CD4-positive, alpha-beta T cell treated with Interleukin-1 beta for 1 hour (primary cell): Measurements from ENCODE around the gene MZB1.
"Not testable (repeated sequence)": the region's sequence is repeated elsewhere in the genome, so short reads cannot be mapped to it uniquely, and the experiment has no call there.

Experiments
- DNase-seq, 2 donors: peaks; one replicate each; pipeline ENCODE4 v3.0.0-alpha.2; 2020 to 2022

Gene MZB1

DNA sequence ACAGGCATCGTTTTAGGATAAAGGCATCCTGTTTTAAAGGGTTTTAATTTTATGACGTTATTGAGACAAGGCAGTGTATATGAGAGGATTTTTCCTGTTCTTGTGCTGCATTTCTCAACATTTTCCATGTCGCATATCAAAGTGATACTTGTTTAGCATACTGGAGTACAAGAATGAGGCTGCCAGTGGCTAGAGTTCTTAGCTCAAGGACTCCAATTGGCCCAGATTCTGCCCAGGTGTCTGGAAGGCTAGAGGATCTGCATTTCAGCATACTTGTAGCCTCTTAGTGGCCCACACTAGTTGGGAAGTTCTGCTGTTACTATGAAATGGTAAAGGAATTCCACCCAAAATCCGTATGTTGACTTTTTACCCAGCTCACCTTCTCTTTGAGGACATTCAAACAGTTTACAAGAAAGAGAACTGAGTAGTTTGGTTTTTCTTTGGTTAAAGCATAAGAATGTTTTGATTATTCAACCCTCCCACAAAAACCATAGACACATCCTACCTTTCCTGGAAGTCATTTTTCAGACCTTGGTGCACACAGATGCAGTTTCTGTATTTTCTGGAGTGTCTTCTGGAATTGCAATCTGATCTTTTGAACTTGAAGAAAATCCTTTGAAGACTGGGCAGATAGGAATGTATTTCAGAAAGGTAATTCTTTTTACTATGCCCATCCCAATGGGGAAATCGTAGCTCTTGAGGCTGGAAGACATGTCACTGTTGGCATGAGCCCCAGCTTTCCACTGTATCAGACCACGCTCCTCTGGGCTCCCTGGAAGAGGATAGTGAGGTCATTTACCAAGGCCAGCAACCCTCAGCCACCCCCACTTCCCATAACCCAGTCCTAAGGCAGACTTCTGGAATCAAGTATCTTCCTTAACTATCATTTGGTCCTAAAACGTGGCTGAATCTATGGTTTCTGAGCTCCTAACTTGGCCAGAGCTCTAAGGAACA lies 18.0 kb downstream of the MZB1 start:
- DNase-seq, result no peak

DNA sequence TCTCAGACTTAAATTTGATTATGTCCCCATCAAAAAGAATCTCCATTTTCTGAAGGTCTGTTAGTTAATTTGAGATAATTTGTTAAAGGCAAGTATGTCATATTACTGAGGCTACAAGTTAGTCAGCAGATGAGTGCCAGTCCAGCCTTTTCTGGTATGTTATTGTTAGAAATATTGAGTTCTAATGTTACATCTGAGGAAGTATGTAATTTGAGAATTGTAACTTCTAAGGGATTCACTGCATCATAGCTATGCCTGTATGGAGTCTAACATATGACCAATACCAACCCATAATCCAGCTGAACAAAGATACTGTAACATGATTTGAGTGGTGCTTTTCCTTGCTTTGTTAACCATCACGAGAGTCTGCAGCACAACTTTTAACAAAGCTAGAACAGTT lies 20.5 kb downstream of the MZB1 start:
- no peak for DNase-seq

DNA sequence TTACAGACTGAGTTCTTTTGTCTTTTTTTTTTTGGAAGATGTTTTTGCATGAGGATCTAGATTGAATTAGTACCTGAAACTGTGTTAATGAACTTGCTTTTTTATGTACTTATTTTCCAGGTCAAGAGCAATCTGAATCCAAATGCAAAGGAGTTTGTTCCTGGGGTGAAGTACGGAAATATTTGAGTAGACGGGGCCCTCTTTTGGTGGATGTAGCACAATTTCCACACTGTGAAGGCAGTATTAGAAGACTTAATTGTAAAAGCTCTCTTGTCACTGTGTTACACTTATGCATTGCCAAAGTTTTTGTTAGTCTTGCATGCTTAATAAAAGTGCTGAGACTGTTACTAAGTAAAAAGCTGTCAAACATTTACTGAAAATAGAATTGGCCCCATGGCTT lies 21.1 kb downstream of the MZB1 start:
- DNase-seq, result no peak

DNA sequence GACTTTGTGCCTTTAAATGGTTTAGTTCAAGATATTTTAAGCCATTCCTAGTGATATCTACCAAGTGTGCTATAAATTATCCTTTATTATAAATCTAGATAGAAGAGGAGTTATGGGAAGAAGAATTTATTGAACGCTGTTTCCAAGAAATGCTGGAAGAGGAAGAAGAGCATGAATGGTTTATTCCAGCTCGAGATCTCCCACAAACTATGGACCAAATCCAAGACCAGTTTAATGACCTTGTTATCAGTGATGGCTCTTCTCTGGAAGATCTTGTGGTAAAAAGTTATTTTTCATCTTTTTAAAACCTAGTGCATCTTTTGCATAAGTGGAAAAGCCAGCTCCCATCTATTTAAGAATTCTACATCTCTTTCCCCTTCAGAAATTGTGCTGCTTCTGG lies 25.2 kb downstream of the MZB1 start:
- DNase-seq, result no peak

DNA sequence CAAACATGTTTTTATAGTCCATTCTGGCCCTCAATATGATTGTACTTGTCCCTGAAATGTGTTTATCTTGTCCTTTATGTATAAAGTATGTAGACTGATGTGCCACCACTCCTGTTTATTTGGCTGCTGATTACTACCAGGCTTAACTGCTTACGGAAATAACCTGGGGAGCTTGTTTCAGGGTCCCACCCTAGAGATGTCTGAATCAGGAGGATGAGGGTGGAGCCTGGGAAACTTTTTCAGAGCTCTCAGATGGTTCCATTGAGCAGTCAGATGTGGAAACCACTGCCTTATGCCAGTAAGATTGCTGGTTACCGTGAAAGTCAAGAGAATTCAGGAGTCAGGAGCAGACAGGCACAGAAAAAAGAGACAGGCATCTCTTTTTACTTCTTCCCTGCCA lies 25.8 kb downstream of the MZB1 start:
- no peak for DNase-seq

DNA sequence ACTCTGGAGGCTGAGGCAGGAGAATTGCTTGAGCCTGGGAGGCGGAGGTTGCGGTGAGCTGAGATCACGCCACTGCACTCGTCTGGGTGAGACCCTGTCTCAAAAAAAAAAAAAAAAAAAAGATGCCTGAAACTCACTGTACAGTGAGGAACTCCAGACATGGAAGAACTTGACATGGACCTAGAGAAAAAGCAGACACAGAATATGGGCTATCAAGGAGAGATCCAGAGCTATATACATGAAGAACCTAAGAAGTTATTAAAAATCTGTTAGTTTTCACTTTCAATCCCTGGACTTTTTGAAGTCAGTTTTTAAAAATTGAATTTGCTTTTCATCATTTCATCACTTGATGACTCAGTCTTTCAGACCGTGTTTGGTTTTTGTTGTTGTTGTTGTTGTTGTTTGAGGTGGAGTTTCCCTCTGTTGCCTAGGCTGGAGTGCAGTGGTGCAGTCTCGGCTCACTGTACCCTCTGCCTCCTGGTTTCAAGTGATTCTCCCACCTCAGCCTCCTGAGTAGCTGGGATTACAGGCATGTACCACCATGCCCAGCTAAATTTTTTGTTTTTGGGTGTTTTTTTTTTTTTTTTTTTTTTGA lies 27.8 kb downstream of the MZB1 start:
- DNase-seq, result no peak

- DNase-seq, result no peak
Observed at GRCh38 chr5:139360384-139360783, 29.3 kb downstream of the MZB1 start.

- no peak for DNase-seq
Observed at GRCh38 chr5:139358064-139358463, 31.6 kb downstream of the MZB1 start.

DNA sequence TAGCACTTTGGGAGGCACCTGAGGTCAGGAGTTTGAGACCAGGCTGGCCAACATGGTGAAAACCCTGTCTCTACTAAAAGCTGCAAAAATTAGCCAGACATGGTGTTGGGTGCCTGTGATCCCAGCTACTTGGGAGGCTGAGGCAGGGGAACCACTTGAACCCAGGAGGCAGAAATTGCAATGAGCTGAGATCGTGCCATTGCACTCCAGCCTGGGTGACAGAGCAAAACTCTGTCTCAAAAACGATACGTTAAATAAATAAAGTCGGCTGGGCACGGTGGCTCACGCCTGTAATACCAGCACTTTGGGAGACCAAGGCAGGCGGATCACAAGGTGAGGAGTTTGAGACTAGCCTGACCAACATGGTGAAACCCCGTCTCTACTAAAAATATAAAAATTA lies 33.8 kb downstream of the MZB1 start:
- not testable (repeated sequence) for DNase-seq

GRCh38 chr5:139354186-139354585 lies 35.5 kb downstream of the MZB1 start:
- no peak for DNase-seq

- DNase-seq, result not testable (repeated sequence)
Observed at GRCh38 chr5:139347863-139348262, 41.9 kb downstream of the MZB1 start.

DNA sequence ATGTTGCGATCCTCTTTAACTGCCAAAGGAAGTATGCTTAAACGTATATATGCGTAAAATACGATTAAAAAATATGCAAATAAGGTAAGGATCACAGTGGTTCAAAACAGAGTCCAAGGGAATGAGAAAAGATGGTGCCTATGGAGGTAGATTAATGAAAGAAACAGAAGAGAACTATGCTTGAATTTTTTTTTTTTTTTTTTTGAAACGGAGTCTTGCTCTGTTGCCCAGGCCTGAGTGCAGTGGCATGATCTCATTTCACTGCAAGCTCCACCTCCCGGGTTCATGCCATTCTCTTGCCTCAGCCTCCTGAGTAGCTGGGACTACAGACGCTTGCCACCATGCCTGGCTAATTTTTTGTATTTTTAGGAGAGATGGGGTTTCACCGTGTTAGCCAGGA lies 44.3 kb downstream of the MZB1 start:
- DNase-seq, result not testable (repeated sequence)

DNA sequence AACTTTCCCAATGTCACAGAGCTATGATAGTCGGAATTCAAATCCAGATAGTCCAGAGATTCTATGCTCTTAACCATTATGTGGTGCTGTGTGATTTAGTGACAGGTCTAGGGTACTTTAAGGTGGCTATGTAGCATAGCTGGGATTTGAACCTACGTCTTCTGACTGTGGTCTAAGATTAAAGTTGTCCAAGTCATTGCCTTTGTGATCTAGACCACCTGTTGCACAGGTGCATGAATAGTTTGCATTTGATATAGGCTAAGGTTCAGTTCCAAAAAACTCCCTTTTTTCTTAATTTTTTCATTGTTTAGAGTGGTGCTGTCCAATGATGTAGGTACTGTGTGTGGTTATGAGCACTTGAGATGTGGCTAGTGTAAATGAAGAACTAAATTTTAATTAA lies 45.5 kb downstream of the MZB1 start:
- DNase-seq, result no peak

DNA sequence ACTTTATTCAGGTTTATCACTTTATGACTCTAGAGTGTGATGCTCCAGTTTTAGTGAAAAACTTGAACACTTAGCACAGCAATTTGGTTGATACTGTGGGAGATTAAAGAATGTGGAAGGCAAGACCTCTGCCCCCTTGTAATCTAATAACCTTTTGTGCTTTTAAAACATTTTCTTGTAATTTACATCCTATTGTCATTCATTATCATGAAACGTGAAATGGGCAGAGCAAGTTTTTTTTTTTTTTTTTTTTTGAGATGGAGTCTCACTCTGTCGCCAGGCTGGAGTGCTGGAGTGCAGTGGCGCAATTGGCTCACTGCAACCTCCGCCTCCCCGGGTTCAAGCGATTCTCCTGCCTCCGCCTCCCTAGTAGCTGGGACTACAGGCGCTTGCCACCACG lies 46.2 kb downstream of the MZB1 start:
- no peak for DNase-seq

DNA sequence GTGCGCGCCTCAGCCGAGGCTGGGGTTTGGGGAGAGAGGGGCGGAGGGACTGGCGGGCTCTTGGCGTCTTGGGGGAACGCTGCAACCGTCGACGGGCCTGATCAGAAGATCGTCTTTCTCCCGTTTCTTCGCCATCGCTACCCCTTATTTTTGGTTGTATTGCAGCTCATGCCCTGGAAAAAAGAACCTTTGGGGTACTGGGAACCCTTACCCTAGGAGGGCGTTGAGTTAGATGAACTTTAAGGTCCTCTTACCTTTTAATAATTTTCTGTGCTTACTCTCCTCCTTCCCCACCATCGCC lies 47.3 kb downstream of the MZB1 start:
- DNase-seq, result peak in 1 of 2 donors; percentile 89

GRCh38 chr5:139341689-139342422 lies 47.9 kb downstream of the MZB1 start, which contains the start of gene PAIP2:
TSS of gene PAIP2 (plus strand) at chr5:139341854. CDS start at chr5:139363785, 21,931 bp downstream.
- peak; percentile 98 for DNase-seq

GRCh38 chr5:139341187-139341688 lies 48.5 kb downstream of the MZB1 start:
- DNase-seq, result no peak

GRCh38 chr5:139340051-139340450 lies 49.7 kb downstream of the MZB1 start:
- no peak for DNase-seq
